BJ (cell line): Measurements from ENCODE around the gene RAB1A. TPM values are rescaled to one million over a fixed set of nuclear protein-coding genes. Genes with fewer than 3 reads are reported as not detected.

Experiments used
- CTCF ChIA-PET: fragments of 350-600 bp; formaldehyde crosslinking; extraction: SDS; loops from one replicate; lab custom pipeline; 2021; ENCODE audit warnings: antibody characterized with exemption, inconsistent platforms; lab: Yijun Ruan, JAX
- POLR2A ChIA-PET: fragments of 300-600 bp; sonication (Branson Sonifier 250); formaldehyde crosslinking; extraction: SDS; loops from one replicate; lab custom pipeline; 2021; ENCODE audit warnings: antibody characterized with exemption; lab: Charles Lee
- DNase-seq: peaks from one replicate; pipeline ENCODE4 v3.0.0-alpha.2; 2011; ENCODE audit warnings: low read depth
- H3K27me3 ChIP-seq: 2 replicates; pipeline ENCODE4 v1.6.0; 2011; ENCODE audit warnings: low read length; ENCODE audit not compliant: control insufficient read depth, insufficient read depth
- H3K36me3 ChIP-seq: 2 replicates; pipeline ENCODE4 v1.5.1; 2011; ENCODE audit warnings: low read length; ENCODE audit not compliant: control insufficient read depth, insufficient read depth
- H3K4me3 ChIP-seq: 2 replicates; pipeline ENCODE4 v1.5.1; 2011; ENCODE audit warnings: low read depth, mild to moderate bottlenecking, control low read depth, low read length
- CTCF ChIP-seq: IDR thresholded peaks from 2 replicates; pipeline ENCODE4 v1.5.1; 2011; ENCODE audit warnings: low read depth, mild to moderate bottlenecking, control low read depth, inconsistent platforms, low read length, moderate library complexity; ENCODE audit not compliant: insufficient read depth
- polyA plus RNA-seq: library from polyadenylated mRNA; depleted of rRNA; stranded (reverse); fragments of >200 nt; gene quantifications from 2 replicates; pipeline ENCODE4 v1.2.3, GENCODE V29; 2011

The RAB1A gene
- polyA plus RNA-seq, 1 experiment = 90.6 TPM

GRCh38 chr2:65050931-65051330, 79.0 kb downstream of the RAB1A start:
- Histone ChIP-seq H3K4me3 (no peak overlapping the region), H3K27me3 (peaks cover 4% of the 10 kb centered on the region), H3K36me3 (no peaks in the 10 kb centered on the region)
- no peak for TF ChIP-seq CTCF
- CTCF ChIA-PET = no interaction called here
- no peak for DNase-seq
- POLR2A ChIA-PET = no interaction called here

- H3K4me3 ChIP-seq = no peak overlapping the region
- no peak for DNase-seq
- POLR2A ChIA-PET = no interaction called here
- no peaks in the 10 kb centered on the region for H3K36me3 ChIP-seq
- no peak for TF ChIP-seq CTCF
- H3K27me3 ChIP-seq = peaks cover 4% of the 10 kb centered on the region
- CTCF ChIA-PET = interaction anchor here (1.6 to 2.5 kb wide), 2 partner anchors 16 to 131 kb away, joined by 4 to 11 read pairs; no protein-coding TSS in a partner anchor
Observed at GRCh38 chr2:65049010-65049639, 80.8 kb downstream of the RAB1A start.

GRCh38 chr2:65046633-65047407, 83.1 kb downstream of the RAB1A start:
- no peak for TF ChIP-seq CTCF
- ChIA-PET POLR2A (no interaction called here), CTCF (interaction anchor here (1.9 to 2.5 kb wide), 2 partner anchors 9 to 128 kb away, joined by 6 to 11 read pairs; partner anchors contain the start of gene CEP68)
- no peak overlapping the region for H3K4me3 ChIP-seq
- peaks cover 4% of the 10 kb centered on the region for H3K27me3 ChIP-seq
- no peaks in the 10 kb centered on the region for H3K36me3 ChIP-seq
- DNase-seq = no peak

- ChIA-PET CTCF (interaction anchor here (1.9 kb wide), 1 partner anchor 10 kb away, joined by 6 read pairs; the partner anchor contains the start of gene CEP68), POLR2A (no interaction called here)
- Histone ChIP-seq H3K4me3 (no peak overlapping the region), H3K36me3 (no peaks in the 10 kb centered on the region), H3K27me3 (peaks cover 4% of the 10 kb centered on the region)
- TF ChIP-seq CTCF = no peak
- no peak for DNase-seq
Observed at GRCh38 chr2:65045651-65046050, 84.3 kb downstream of the RAB1A start.

- DNase-seq = no peak
- H3K27me3 ChIP-seq = peaks cover 4% of the 10 kb centered on the region
- ChIA-PET CTCF (interaction anchor here (1.0 to 2.3 kb wide), 2 partner anchors 14 to 126 kb away, joined by 3 to 18 read pairs; no protein-coding TSS in a partner anchor), POLR2A (no interaction called here)
- H3K36me3 ChIP-seq = no peaks in the 10 kb centered on the region
- H3K4me3 ChIP-seq = no peak overlapping the region
- TF ChIP-seq CTCF = no peak
Observed at GRCh38 chr2:65044097-65044735, 85.7 kb downstream of the RAB1A start.
